Body of pancreas (tissue), 4 donors: ENCODE results near the gene ADGRG3.

Experiments used
- CTCF ChIP-seq, 7 experiments: fragments of 450-650 bp in 4 of 7; fragments of 200-600 bp in 3 of 7; sonication (generic) in 3 of 7; IDR thresholded peaks; one replicate each; pipeline ENCODE4 v1.5.1; 2016 to 2019; ENCODE audit warnings: antibody characterized with exemption in 7 of 7
- POLR2A ChIP-seq, 3 donors: fragments of 450-650 bp; IDR thresholded peaks; one replicate each; pipeline ENCODE4 v1.6.1; 2016; ENCODE audit warnings: antibody characterized with exemption in 3 of 3, mild to moderate bottlenecking in 2 of 3

- TF ChIP-seq CTCF (IDR thresholded peaks at IDR 0.05) (no peak), POLR2A (IDR thresholded peaks at IDR 0.05) (peak in 2 of 3 donors; percentile 26 to 27)
Observed at GRCh38 chr16:57623251-57624043, 44.7 kb upstream of the ADGRG3 start.
